HepG2 (cell line): ENCODE data around the gene SH3D19. TPM values are rescaled to one million over a fixed set of nuclear protein-coding genes. Genes with fewer than 3 reads are reported as not detected.
A peak's percentile ranks its signal among the peaks of the same experiment; 100 is the strongest.

Experiments used
- ATAC-seq: fragments of 200-7000 bp; cut with Tn5 transposase; 3 replicates; pipeline ENCODE4 v1.9.1; 2020; ENCODE audit warnings: mild to moderate bottlenecking, moderate library complexity
- BruUV-seq: library from RNA; stranded (reverse); fragments of 400-500 nt; replicated peaks from 2 replicates; lab custom pipeline; 2021; lab: Mats Ljungman, UMichigan
- CTCF ChIA-PET: fragments of 300-600 bp; formaldehyde crosslinking; extraction: SDS; loops from one replicate; lab custom pipeline; 2021; ENCODE audit warnings: low total read pairs, inconsistent platforms, low intra/inter-chr PET ratio; lab: Yijun Ruan, JAX
- POLR2A ChIA-PET: fragments of 350-600 bp; sonication (Branson Sonifier 250); formaldehyde crosslinking; loops from one replicate; lab custom pipeline; 2020; ENCODE audit warnings: antibody characterized with exemption, inconsistent platforms; lab: Yijun Ruan, JAX
- DNase-seq: peaks from one replicate; pipeline ENCODE4 v3.0.0-alpha.2; 2015; ENCODE audit warnings: low spot score
- FAIRE-seq: peaks from 3 replicates; lab custom pipeline; 2011; peaks lifted over from hg19 to GRCh38; lab: Jason Lieb, UNC
- H2AFZ ChIP-seq: one replicate; pipeline ENCODE4 v1.6.1; 2011; ENCODE audit warnings: low read length, inconsistent platforms
- H3K27ac ChIP-seq: fragments of 300-600 bp; 3 replicates; pipeline ENCODE4 v1.8.0; 2011; ENCODE audit warnings: mixed run types, mild to moderate bottlenecking, mixed read lengths, low read length, inconsistent platforms; ENCODE audit not compliant: insufficient read depth; ENCODE audit errors: extremely low read length
- H3K27me3 ChIP-seq, 2 experiments: fragments of 200-600 bp in 1 of 2; 2 replicates in 1 of 2; 3 replicates in 1 of 2; pipeline versions ENCODE4 v1.6.0 to v1.8.0; 2011; ENCODE audit warnings: low read length in 2 of 2, mild to moderate bottlenecking in 2 of 2, moderate library complexity in 2 of 2, inconsistent platforms in 1 of 2; ENCODE audit not compliant: insufficient read depth in 2 of 2, control insufficient read depth in 1 of 2
- H3K36me3 ChIP-seq, 2 experiments: fragments of 200-600 bp in 1 of 2; replicated peaks in 1 of 2; 2 replicates in 1 of 2; 3 replicates in 1 of 2; pipeline versions ENCODE4 v1.5.1 to v1.8.0; 2011; ENCODE audit warnings: low read length in 2 of 2, inconsistent platforms in 1 of 2; ENCODE audit not compliant: insufficient read depth in 2 of 2, control insufficient read depth in 1 of 2
- H3K4me1 ChIP-seq: 2 replicates; pipeline ENCODE4 v1.5.1; 2012; ENCODE audit warnings: low read length, inconsistent platforms; ENCODE audit not compliant: insufficient read depth
- H3K4me2 ChIP-seq: 2 replicates; pipeline ENCODE4 v1.6.0; 2011; ENCODE audit warnings: low read depth, low read length, inconsistent platforms
- H3K4me3 ChIP-seq, 3 experiments: fragments of 200-600 bp in 1 of 3; sonication (generic), shearing (Covaris generic) in 1 of 3; replicated peaks in 1 of 3; 2 replicates each; pipeline ENCODE4 v1.5.1; 2011 to 2016; ENCODE audit warnings: low read length in 3 of 3, inconsistent platforms in 2 of 3, low read depth in 2 of 3, mild to moderate bottlenecking in 2 of 3, control low read depth in 1 of 3, mixed read lengths in 1 of 3; ENCODE audit not compliant: insufficient read depth in 1 of 3
- H3K79me2 ChIP-seq: one replicate; pipeline ENCODE4 v1.6.1; 2011; ENCODE audit warnings: low read length, inconsistent platforms; ENCODE audit not compliant: insufficient read depth
- H3K9ac ChIP-seq: 2 replicates; pipeline ENCODE4 v1.6.0; 2011; ENCODE audit warnings: mild to moderate bottlenecking, low read depth, low read length, inconsistent platforms; ENCODE audit not compliant: insufficient read depth
- H3K9me3 ChIP-seq: 2 replicates; pipeline ENCODE4 v1.5.1; 2012; ENCODE audit warnings: mild to moderate bottlenecking, low read length
- H4K20me1 ChIP-seq: 2 replicates; pipeline ENCODE4 v1.6.0; 2011; ENCODE audit warnings: inconsistent platforms, mild to moderate bottlenecking, low read length, moderate library complexity; ENCODE audit not compliant: insufficient read depth
- DR1 ChIP-seq: sonication (generic); formaldehyde crosslinking; IDR thresholded peaks from 2 replicates; pipeline ENCODE4 v1.8.0; 2021; ENCODE audit warnings: mild to moderate bottlenecking, missing genetic modification reagents, inconsistent platforms
- FOXP1 ChIP-seq, 2 experiments: fragments of 450-650 bp in 1 of 2; IDR thresholded peaks; 2 replicates each; pipeline ENCODE4 v1.6.1; 2017 to 2018; ENCODE audit warnings: antibody characterized with exemption in 1 of 2
- HCFC1 ChIP-seq: fragments of 150-350 bp; IDR thresholded peaks from 2 replicates; pipeline ENCODE4 v1.6.1; 2014; ENCODE audit warnings: low read depth, low read length
- IKZF4 ChIP-seq: sonication (generic); formaldehyde crosslinking; IDR thresholded peaks from 2 replicates; pipeline ENCODE4 v1.5.1; 2020; ENCODE audit warnings: borderline replicate concordance, mild to moderate bottlenecking, low read depth, missing genetic modification reagents; ENCODE audit errors: not compliant biosample characterization
- JUN ChIP-seq: sonication (generic); formaldehyde crosslinking; IDR thresholded peaks from 2 replicates; pipeline ENCODE4 v1.4.0; 2020; ENCODE audit warnings: mild to moderate bottlenecking, missing genetic modification reagents
- NFYC ChIP-seq: IDR thresholded peaks from 2 replicates; pipeline ENCODE4 v1.6.1; 2016; ENCODE audit warnings: missing genetic modification reagents, missing compliant biosample characterization
- ONECUT2 ChIP-seq: sonication (generic); formaldehyde crosslinking; IDR thresholded peaks from 2 replicates; pipeline ENCODE4 v1.4.0; 2020; ENCODE audit warnings: missing genetic modification reagents
- RFX5 ChIP-seq: IDR thresholded peaks from 2 replicates; pipeline ENCODE4 v1.6.1; 2011; ENCODE audit warnings: low read depth, low read length, improper control_type of control experiment
- ZNF235 ChIP-seq: sonication (generic); formaldehyde crosslinking; IDR thresholded peaks from 2 replicates; pipeline ENCODE4 v1.8.1; 2023; ENCODE audit warnings: mild to moderate bottlenecking, missing genetic modification reagents, borderline replicate concordance
- ZNF33B ChIP-seq: sonication (generic); formaldehyde crosslinking; IDR thresholded peaks from 2 replicates; pipeline ENCODE4 v1.5.1; 2020; ENCODE audit warnings: mild to moderate bottlenecking, missing genetic modification reagents
- ZNF724P ChIP-seq: sonication (generic); formaldehyde crosslinking; IDR thresholded peaks from 2 replicates; pipeline ENCODE4 v1.8.0; 2022; ENCODE audit warnings: missing genetic modification reagents, borderline replicate concordance
- WGBS: methylation state at CpG from one replicate; pipeline ENCODE4 v1.1.6; 2017; ENCODE audit warnings: low lambda C conversion rate; 5-methylcytosine and 5-hydroxymethylcytosine counted together
- in situ Hi-C: cut with HindIII; loops from 2 replicates; pipeline ENCODE4 v1.10.0; 2017; ENCODE audit warnings: low pct_unique_long_range_greater_than_20kb; ENCODE audit not compliant: extremely low pct_ligation_motif_present
- intact Hi-C: fragments of 100-400 bp; cut with micrococcal nuclease; formaldehyde crosslinking; loops from one replicate; pipeline ENCODE4 v1.10.0; 2022; ENCODE audit not compliant: unreplicated experiment
- polyA plus RNA-seq, 8 experiments: library from polyadenylated mRNA; depleted of rRNA in 3 of 8; stranded (reverse) in 7 of 8; unstranded in 1 of 8; fragments of >200 nt; fragmentation: Illumina TruSeq in 4 of 8; extraction: Trizol in 4 of 8; gene quantifications; 2 replicates each; pipeline versions ENCODE4 v1.2.1 to v1.2.3, GENCODE V29; 2011 to 2016; ENCODE audit warnings: low read depth in 4 of 8, missing spikeins in 1 of 8, mixed read lengths in 1 of 8; ENCODE audit not compliant: insufficient read depth in 1 of 8
- total RNA-seq, 5 experiments: library from RNA; depleted of rRNA; stranded (reverse); fragments of >200 nt; fragmentation: Illumina TruSeq; extraction: Trizol; gene quantifications; 2 replicates each; pipeline ENCODE4 v1.2.3, GENCODE V29; 2016; ENCODE audit warnings: low read depth in 1 of 5
- TF ChIP-seq, protein P1 (sequence below): sonication (generic); formaldehyde crosslinking; IDR thresholded peaks from 2 replicates; pipeline ENCODE4 v1.5.1; 2020; ENCODE audit warnings: missing genetic modification reagents, mild to moderate bottlenecking, borderline replicate concordance
- TF ChIP-seq, protein P2 (sequence below): sonication (generic); formaldehyde crosslinking; IDR thresholded peaks from 2 replicates; pipeline ENCODE4 v1.4.0; 2020; ENCODE audit warnings: missing genetic modification reagents
- TF ChIP-seq, protein P3 (sequence below): sonication (generic); formaldehyde crosslinking; IDR thresholded peaks from 2 replicates; pipeline ENCODE4 v1.4.0; 2020; ENCODE audit warnings: missing genetic modification reagents
- TF ChIP-seq, protein P4 (sequence below): sonication (generic); formaldehyde crosslinking; IDR thresholded peaks from 2 replicates; pipeline ENCODE4 v1.8.0; 2022; ENCODE audit warnings: missing genetic modification reagents, mild to moderate bottlenecking, borderline replicate concordance

SH3D19 gene
- total and polyA plus RNA-seq, 2 of the 13 experiments (the other 11 are each of a cell fraction or from before 2014, with no cell fraction given) = 31.2 to 38.0 TPM

DNA sequence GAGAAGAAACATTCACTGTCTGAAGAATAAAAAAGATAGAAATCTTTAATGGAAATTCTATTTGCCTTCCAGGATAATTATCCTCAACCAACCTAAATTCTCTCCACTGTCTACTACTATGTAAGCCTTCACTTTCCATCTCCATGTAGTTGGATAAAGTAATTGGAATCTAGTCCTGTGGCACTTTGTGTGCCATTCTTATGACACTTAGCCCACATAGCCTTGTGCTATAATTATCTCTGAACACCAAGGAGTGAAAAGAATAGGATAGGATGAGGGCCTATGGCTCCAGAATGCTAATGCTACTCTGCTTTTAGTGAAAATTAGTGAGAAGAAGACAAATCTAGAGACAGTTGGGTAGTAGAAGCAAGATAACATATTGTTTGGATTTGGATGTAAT, 28.2 kb downstream of the SH3D19 start (continued):
- TF ChIP-seq, protein P1, sequence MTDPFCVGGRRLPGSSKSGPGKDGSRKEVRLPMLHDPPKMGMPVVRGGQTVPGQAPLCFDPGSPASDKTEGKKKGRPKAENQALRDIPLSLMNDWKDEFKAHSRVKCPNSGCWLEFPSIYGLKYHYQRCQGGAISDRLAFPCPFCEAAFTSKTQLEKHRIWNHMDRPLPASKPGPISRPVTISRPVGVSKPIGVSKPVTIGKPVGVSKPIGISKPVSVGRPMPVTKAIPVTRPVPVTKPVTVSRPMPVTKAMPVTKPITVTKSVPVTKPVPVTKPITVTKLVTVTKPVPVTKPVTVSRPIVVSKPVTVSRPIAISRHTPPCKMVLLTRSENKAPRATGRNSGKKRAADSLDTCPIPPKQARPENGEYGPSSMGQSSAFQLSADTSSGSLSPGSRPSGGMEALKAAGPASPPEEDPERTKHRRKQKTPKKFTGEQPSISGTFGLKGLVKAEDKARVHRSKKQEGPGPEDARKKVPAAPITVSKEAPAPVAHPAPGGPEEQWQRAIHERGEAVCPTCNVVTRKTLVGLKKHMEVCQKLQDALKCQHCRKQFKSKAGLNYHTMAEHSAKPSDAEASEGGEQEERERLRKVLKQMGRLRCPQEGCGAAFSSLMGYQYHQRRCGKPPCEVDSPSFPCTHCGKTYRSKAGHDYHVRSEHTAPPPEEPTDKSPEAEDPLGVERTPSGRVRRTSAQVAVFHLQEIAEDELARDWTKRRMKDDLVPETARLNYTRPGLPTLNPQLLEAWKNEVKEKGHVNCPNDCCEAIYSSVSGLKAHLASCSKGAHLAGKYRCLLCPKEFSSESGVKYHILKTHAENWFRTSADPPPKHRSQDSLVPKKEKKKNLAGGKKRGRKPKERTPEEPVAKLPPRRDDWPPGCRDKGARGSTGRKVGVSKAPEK (CRISPR knock-in tag) = no peak

DNA sequence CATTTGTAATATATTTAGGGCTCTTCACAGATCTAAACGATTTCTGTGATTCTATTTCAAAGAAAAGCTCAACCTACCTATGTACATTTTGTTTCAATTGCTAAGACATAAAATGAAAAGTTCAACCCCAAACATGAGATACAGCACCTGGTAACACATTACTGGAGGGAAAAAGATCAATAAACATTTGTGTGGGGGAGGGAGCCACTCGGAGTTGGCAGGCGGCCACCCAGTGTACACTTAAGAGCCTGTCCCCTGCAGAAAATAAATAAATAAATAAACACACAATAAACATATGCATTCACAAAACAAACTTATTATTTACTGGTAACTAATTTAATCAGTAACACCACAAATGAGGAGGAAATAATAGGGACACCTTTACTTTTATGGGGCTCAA, 29.2 kb downstream of the SH3D19 start:
- Histone ChIP-seq H3K4me2 (no peak overlapping the region), H2AFZ (no peak overlapping the region), H3K9ac (no peak overlapping the region), H3K9me3 (no peaks in the 10 kb centered on the region), H3K4me1 (peaks cover 39% of the 10 kb centered on the region), H4K20me1 (peaks cover 71% of the 10 kb centered on the region), H3K27ac (no peak overlapping the region), H3K79me2 (peaks cover 87% of the 10 kb centered on the region), H3K27me3 (no peaks in the 10 kb centered on the region), H3K36me3 (peaks cover 7 to 11% of the 10 kb centered on the region in 2 experiments; a peak in 4 of 5 replicates), H3K4me3 (no peak overlapping the region)
- in situ Hi-C loops = no loop called here
- FAIRE-seq (no peak), ATAC-seq (no peak), DNase-seq (no peak)
- WGBS = 75% methylated on average over 3 of the region's 3 CpGs
- POLR2A ChIA-PET = no interaction called here
- TSS peak; percentile 3 for BruUV-seq
- intact Hi-C loops = no loop called here
- CTCF ChIA-PET = no interaction called here
- TF ChIP-seq, protein P2, sequence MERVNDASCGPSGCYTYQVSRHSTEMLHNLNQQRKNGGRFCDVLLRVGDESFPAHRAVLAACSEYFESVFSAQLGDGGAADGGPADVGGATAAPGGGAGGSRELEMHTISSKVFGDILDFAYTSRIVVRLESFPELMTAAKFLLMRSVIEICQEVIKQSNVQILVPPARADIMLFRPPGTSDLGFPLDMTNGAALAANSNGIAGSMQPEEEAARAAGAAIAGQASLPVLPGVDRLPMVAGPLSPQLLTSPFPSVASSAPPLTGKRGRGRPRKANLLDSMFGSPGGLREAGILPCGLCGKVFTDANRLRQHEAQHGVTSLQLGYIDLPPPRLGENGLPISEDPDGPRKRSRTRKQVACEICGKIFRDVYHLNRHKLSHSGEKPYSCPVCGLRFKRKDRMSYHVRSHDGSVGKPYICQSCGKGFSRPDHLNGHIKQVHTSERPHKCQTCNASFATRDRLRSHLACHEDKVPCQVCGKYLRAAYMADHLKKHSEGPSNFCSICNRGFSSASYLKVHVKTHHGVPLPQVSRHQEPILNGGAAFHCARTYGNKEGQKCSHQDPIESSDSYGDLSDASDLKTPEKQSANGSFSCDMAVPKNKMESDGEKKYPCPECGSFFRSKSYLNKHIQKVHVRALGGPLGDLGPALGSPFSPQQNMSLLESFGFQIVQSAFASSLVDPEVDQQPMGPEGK (CRISPR knock-in tag) = peak; percentile 54; the same call in 1 of the 2 replicates
- TF ChIP-seq RFX5 = peak; percentile 66
- TF ChIP-seq ZNF235 (CRISPR knock-in tag) = no peak
- no peak for TF ChIP-seq IKZF4 (CRISPR knock-in tag)
- no peak for TF ChIP-seq JUN (CRISPR knock-in tag)
- TF ChIP-seq, protein P3, sequence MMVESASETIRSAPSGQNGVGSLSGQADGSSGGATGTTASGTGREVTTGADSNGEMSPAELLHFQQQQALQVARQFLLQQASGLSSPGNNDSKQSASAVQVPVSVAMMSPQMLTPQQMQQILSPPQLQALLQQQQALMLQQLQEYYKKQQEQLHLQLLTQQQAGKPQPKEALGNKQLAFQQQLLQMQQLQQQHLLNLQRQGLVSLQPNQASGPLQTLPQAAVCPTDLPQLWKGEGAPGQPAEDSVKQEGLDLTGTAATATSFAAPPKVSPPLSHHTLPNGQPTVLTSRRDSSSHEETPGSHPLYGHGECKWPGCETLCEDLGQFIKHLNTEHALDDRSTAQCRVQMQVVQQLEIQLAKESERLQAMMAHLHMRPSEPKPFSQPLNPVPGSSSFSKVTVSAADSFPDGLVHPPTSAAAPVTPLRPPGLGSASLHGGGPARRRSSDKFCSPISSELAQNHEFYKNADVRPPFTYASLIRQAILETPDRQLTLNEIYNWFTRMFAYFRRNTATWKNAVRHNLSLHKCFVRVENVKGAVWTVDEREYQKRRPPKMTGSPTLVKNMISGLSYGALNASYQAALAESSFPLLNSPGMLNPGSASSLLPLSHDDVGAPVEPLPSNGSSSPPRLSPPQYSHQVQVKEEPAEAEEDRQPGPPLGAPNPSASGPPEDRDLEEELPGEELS = peak; percentile 35; the same call in 1 of the 2 replicates
- no peak for TF ChIP-seq DR1 (CRISPR knock-in tag)
- TF ChIP-seq, protein P4, sequence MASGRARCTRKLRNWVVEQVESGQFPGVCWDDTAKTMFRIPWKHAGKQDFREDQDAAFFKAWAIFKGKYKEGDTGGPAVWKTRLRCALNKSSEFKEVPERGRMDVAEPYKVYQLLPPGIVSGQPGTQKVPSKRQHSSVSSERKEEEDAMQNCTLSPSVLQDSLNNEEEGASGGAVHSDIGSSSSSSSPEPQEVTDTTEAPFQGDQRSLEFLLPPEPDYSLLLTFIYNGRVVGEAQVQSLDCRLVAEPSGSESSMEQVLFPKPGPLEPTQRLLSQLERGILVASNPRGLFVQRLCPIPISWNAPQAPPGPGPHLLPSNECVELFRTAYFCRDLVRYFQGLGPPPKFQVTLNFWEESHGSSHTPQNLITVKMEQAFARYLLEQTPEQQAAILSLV (CRISPR knock-in tag) = no peak
- TF ChIP-seq ZNF33B (CRISPR knock-in tag) = no peak
- peak; percentile 61; the same call in 1 of the 2 replicates for TF ChIP-seq ONECUT2
- no peak for TF ChIP-seq FOXP1 (IDR thresholded peaks at IDR 0.05)
- peak; percentile 54; the same call in 1 of the 2 replicates for TF ChIP-seq FOXP1 (CRISPR knock-in tag; IDR thresholded peaks at IDR 0.05)
- TF ChIP-seq ZNF724P (CRISPR knock-in tag) = no peak
- no peak for TF ChIP-seq HCFC1
- no peak for TF ChIP-seq NFYC (CRISPR knock-in tag)
